Measurements from ENCODE around the gene REV3L. TPM values are rescaled to one million over a fixed set of nuclear protein-coding genes. Genes with fewer than 3 reads are reported as not detected.
"Not testable (repeated sequence)": the region's sequence is repeated elsewhere in the genome, so short reads cannot be mapped to it uniquely, and the experiment has no call there.

The REV3L gene
- total RNA-seq, 1 experiment from 2014 or later: 12.8 TPM

DNA sequence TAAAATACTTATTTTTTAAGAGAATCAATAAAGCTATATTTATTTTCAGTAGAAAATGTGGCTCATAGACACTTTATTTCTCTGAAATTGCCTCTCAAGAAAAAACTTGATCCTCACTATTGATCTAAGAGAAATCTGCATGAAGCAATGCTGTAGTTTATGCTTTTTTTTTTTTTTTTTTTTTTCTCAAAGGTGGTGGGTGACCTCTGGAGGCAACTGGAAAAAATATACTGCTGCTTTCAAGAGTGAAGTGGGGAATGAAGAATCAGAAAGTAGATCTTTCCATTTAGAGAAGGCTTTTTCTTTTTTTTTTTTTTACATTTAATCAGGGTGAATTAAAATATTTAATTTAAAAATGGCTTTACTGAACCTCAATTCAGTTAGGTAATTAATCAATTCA lies 226.4 kb downstream of the REV3L start:
- H3K27ac ChIP-seq (ENCODE audit: low read depth, low read length): no peak overlapping the region
- RAD21 ChIA-PET (ENCODE audit: low non-redundant PET in 1 of 2, low total read pairs in 2 of 2, uncharacterized antibody in 2 of 2, unreplicated experiment in 2 of 2): interaction anchor here in 1 of 2 experiments (0.7 kb wide), 1 partner anchor 771 kb away, joined by 3 read pairs; no protein-coding TSS in a partner anchor
- peaks cover 10 to 25% of the 10 kb centered on the region in 2 experiments for H3K4me1 ChIP-seq (ENCODE audit: control insufficient read depth in 1 of 2, insufficient read depth in 2 of 2, low read length in 2 of 2)
- H3K9me2 ChIP-seq (ENCODE audit: insufficient read depth): no peaks in the 10 kb centered on the region
- peaks cover 19% of the 10 kb centered on the region; the same call in 1 of the 2 replicates for H3K79me2 ChIP-seq (ENCODE audit: insufficient read depth, low read length)
- H3K27me3 ChIP-seq (ENCODE audit: insufficient read depth, low read length): no peaks in the 10 kb centered on the region
- no peak overlapping the region for H3K9ac ChIP-seq (ENCODE audit: low read length)
- no peaks in the 10 kb centered on the region for H4K20me1 ChIP-seq (ENCODE audit: insufficient read depth)
- H3K4me2 ChIP-seq (ENCODE audit: low read length): no peak overlapping the region
- CTCF ChIA-PET: interaction anchor here (0.7 kb wide), 3 partner anchors 49 to 435 kb away, joined by 3 to 4 read pairs (median 3); no protein-coding TSS in a partner anchor
- no peak for DNase-seq (ENCODE audit: low read depth, low spot score)
- H3K9me3 ChIP-seq (ENCODE audit: control insufficient read depth in 1 of 2, insufficient read depth in 1 of 2, low read depth in 1 of 2, low read length in 2 of 2): no peaks in the 10 kb centered on the region
- TF ChIP-seq SIN3A (IDR thresholded peaks at IDR 0.05; ENCODE audit: low read depth): no peak
- no peak for TF ChIP-seq EZH2 (IDR thresholded peaks at IDR 0.05)
- TF ChIP-seq CEBPB (IDR thresholded peaks at IDR 0.05; ENCODE audit: low read depth): no peak
- peak; percentile 51 for TF ChIP-seq RAD21 (IDR thresholded peaks at IDR 0.05; ENCODE audit: low read depth)
- TF ChIP-seq, protein P1, sequence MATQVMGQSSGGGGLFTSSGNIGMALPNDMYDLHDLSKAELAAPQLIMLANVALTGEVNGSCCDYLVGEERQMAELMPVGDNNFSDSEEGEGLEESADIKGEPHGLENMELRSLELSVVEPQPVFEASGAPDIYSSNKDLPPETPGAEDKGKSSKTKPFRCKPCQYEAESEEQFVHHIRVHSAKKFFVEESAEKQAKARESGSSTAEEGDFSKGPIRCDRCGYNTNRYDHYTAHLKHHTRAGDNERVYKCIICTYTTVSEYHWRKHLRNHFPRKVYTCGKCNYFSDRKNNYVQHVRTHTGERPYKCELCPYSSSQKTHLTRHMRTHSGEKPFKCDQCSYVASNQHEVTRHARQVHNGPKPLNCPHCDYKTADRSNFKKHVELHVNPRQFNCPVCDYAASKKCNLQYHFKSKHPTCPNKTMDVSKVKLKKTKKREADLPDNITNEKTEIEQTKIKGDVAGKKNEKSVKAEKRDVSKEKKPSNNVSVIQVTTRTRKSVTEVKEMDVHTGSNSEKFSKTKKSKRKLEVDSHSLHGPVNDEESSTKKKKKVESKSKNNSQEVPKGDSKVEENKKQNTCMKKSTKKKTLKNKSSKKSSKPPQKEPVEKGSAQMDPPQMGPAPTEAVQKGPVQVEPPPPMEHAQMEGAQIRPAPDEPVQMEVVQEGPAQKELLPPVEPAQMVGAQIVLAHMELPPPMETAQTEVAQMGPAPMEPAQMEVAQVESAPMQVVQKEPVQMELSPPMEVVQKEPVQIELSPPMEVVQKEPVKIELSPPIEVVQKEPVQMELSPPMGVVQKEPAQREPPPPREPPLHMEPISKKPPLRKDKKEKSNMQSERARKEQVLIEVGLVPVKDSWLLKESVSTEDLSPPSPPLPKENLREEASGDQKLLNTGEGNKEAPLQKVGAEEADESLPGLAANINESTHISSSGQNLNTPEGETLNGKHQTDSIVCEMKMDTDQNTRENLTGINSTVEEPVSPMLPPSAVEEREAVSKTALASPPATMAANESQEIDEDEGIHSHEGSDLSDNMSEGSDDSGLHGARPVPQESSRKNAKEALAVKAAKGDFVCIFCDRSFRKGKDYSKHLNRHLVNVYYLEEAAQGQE (IDR thresholded peaks at IDR 0.05; ENCODE audit: low read depth): no peak
- no peak for TF ChIP-seq YY1 (IDR thresholded peaks at IDR 0.05; ENCODE audit: extremely low read depth, insufficient replicate concordance, low read depth, low read length)
- TF ChIP-seq, protein P2, sequence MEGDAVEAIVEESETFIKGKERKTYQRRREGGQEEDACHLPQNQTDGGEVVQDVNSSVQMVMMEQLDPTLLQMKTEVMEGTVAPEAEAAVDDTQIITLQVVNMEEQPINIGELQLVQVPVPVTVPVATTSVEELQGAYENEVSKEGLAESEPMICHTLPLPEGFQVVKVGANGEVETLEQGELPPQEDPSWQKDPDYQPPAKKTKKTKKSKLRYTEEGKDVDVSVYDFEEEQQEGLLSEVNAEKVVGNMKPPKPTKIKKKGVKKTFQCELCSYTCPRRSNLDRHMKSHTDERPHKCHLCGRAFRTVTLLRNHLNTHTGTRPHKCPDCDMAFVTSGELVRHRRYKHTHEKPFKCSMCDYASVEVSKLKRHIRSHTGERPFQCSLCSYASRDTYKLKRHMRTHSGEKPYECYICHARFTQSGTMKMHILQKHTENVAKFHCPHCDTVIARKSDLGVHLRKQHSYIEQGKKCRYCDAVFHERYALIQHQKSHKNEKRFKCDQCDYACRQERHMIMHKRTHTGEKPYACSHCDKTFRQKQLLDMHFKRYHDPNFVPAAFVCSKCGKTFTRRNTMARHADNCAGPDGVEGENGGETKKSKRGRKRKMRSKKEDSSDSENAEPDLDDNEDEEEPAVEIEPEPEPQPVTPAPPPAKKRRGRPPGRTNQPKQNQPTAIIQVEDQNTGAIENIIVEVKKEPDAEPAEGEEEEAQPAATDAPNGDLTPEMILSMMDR (IDR thresholded peaks at IDR 0.05 in 2 of 3, conservative IDR thresholded peaks at IDR 0.05 in 1 of 3; ENCODE audit: borderline replicate concordance in 1 of 3, insufficient read depth in 1 of 3, low read depth in 2 of 3, low read length in 2 of 3): peak in 1 of 3 experiments; percentile 35; a peak in 1 of 6 replicates
- no peak for TF ChIP-seq SP1 (IDR thresholded peaks at IDR 0.05; ENCODE audit: low read depth)
- no peak for TF ChIP-seq EZH2phosphoT487 (IDR thresholded peaks at IDR 0.05; ENCODE audit: borderline replicate concordance)
- POLR2A ChIA-PET: interaction anchor here (0.8 kb wide), 1 partner anchor 41 kb away, joined by 3 read pairs; no protein-coding TSS in a partner anchor
- H2AFZ ChIP-seq (ENCODE audit: low read depth, low read length, poor library complexity, severe bottlenecking): no peak overlapping the region
- H3K36me3 ChIP-seq (ENCODE audit: control insufficient read depth in 1 of 2, insufficient read depth in 2 of 2, low read length in 2 of 2): no peaks in the 10 kb centered on the region
- ATAC-seq: no peak
- intact Hi-C loops (cut with micrococcal nuclease): loop anchor here (5.0 kb wide), 1 partner anchor 244 kb away; no protein-coding TSS in a partner anchor
- no TSS peak for BruUV-seq (replicated peaks)
- H3K4me3 ChIP-seq (replicated peaks in 1 of 2; ENCODE audit: low read depth in 1 of 2, low read length in 2 of 2): no peak overlapping the region

DNA sequence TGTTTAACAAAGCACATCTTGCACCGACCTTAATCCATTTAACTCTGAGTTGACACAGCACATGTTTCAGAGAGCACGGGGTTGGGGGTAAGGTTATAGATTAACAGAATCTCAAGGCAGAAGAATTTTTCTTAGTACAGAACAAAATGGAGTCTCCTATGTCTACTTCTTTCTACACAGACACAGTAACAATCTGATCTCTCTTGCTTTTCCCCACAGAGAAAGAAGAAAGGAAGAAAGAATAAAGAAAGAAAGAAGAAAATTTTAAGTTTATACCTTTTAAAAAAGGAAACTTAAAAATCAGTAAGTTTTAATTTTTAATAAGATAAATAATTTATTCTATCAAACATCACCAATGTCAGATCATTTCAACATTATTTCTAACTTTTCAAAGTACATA lies 227.2 kb downstream of the REV3L start:
- H3K27ac ChIP-seq (ENCODE audit: low read depth, low read length); H3K4me2 ChIP-seq (ENCODE audit: low read length); H3K4me3 ChIP-seq (replicated peaks in 1 of 2; ENCODE audit: low read depth in 1 of 2, low read length in 2 of 2); H3K9ac ChIP-seq (ENCODE audit: low read length); RAD21 ChIA-PET (ENCODE audit: low non-redundant PET in 1 of 2, low total read pairs in 2 of 2, uncharacterized antibody in 2 of 2, unreplicated experiment in 2 of 2); H3K9me2 ChIP-seq (ENCODE audit: insufficient read depth); POLR2A ChIA-PET; H3K36me3 ChIP-seq (ENCODE audit: control insufficient read depth in 1 of 2, insufficient read depth in 2 of 2, low read length in 2 of 2); BruUV-seq (replicated peaks); H4K20me1 ChIP-seq (ENCODE audit: insufficient read depth); H3K27me3 ChIP-seq (ENCODE audit: insufficient read depth, low read length); DNase-seq (ENCODE audit: low read depth, low spot score); H2AFZ ChIP-seq (ENCODE audit: low read depth, low read length, poor library complexity, severe bottlenecking); H3K9me3 ChIP-seq (ENCODE audit: control insufficient read depth in 1 of 2, insufficient read depth in 1 of 2, low read depth in 1 of 2, low read length in 2 of 2); ATAC-seq: not testable (repeated sequence)
- CTCF ChIA-PET: interaction anchor here (0.7 kb wide), 1 partner anchor 114 kb away, joined by 3 read pairs; no protein-coding TSS in a partner anchor
- intact Hi-C loops (cut with micrococcal nuclease): loop anchor here (5.0 kb wide), 1 partner anchor 244 kb away; no protein-coding TSS in a partner anchor
- peaks cover 14% of the 10 kb centered on the region; the same call in 1 of the 2 replicates for H3K79me2 ChIP-seq (ENCODE audit: insufficient read depth, low read length)
- H3K4me1 ChIP-seq (ENCODE audit: control insufficient read depth in 1 of 2, insufficient read depth in 2 of 2, low read length in 2 of 2): peaks cover 9 to 21% of the 10 kb centered on the region in 2 experiments
